IMR-90 (cell line): Measurements from ENCODE around the gene TFDP2. TPM values are rescaled to one million over a fixed set of nuclear protein-coding genes. Genes with fewer than 3 reads are reported as not detected.

Experiments
- ATAC-seq: fragments of 200-7000 bp; cut with Tn5 transposase; 2 replicates; pipeline ENCODE4 v1.9.1; 2020; ENCODE audit warnings: low read depth, mild to moderate bottlenecking, moderate library complexity
- BruUV-seq: library from RNA; stranded (reverse); fragments of 400-500 nt; replicated peaks from 2 replicates; lab custom pipeline; 2021; lab: Mats Ljungman, UMichigan
- CTCF ChIA-PET: fragments of 300-600 bp; formaldehyde crosslinking; extraction: SDS; loops from one replicate; lab custom pipeline; 2021; ENCODE audit warnings: antibody characterized with exemption; lab: Yijun Ruan, JAX
- POLR2A ChIA-PET: fragments of 300-600 bp; sonication (Branson Sonifier 250); formaldehyde crosslinking; loops from one replicate; lab custom pipeline; 2022; ENCODE audit warnings: antibody characterized with exemption; ENCODE audit not compliant: unreplicated experiment; lab: Charles Lee
- DNase-seq: peaks from one replicate; pipeline ENCODE4 v3.0.0; 2013
- H2AFZ ChIP-seq: replicated peaks from 2 replicates; pipeline ENCODE3; 2013; ENCODE audit warnings: low read length, mild to moderate bottlenecking; ENCODE audit not compliant: poor library complexity
- H2AK5ac ChIP-seq: 2 replicates; pipeline ENCODE4 v1.6.1; 2013; ENCODE audit warnings: low read depth, low read length, inconsistent platforms
- H2AK9ac ChIP-seq: replicated peaks from 2 replicates; pipeline ENCODE3; 2013; ENCODE audit warnings: mild to moderate bottlenecking, low read depth, low read length, moderate library complexity; ENCODE audit not compliant: poor library complexity
- H2BK120ac ChIP-seq: 2 replicates; pipeline ENCODE4 v1.6.1; 2013; ENCODE audit warnings: low read depth, low read length, inconsistent platforms
- H2BK15ac ChIP-seq: 3 replicates; pipeline ENCODE4 v1.6.1; 2013; ENCODE audit warnings: low read depth, low read length, inconsistent platforms
- H2BK20ac ChIP-seq: 2 replicates; pipeline ENCODE4 v1.6.1; 2013; ENCODE audit warnings: low read depth, mild to moderate bottlenecking, inconsistent platforms, low read length, moderate library complexity
- H2BK5ac ChIP-seq: 2 replicates; pipeline ENCODE4 v1.6.1; 2013; ENCODE audit warnings: mild to moderate bottlenecking, low read depth, low read length, inconsistent platforms; ENCODE audit not compliant: poor library complexity, severe bottlenecking
- H3K14ac ChIP-seq: replicated peaks from 2 replicates; pipeline ENCODE4 v1.6.1; 2013; ENCODE audit warnings: low read depth, low read length, inconsistent platforms
- H3K18ac ChIP-seq: 2 replicates; pipeline ENCODE4 v1.6.1; 2013; ENCODE audit warnings: low read depth, low read length, control low read depth
- H3K23ac ChIP-seq: 2 replicates; pipeline ENCODE4 v1.6.1; 2013; ENCODE audit warnings: low read depth, low read length, inconsistent platforms
- H3K27ac ChIP-seq: 2 replicates; pipeline ENCODE4 v1.5.1; 2013; ENCODE audit warnings: mild to moderate bottlenecking, control low read depth, low read length; ENCODE audit not compliant: insufficient read depth
- H3K27me3 ChIP-seq: 2 replicates; pipeline ENCODE4 v1.6.1; 2013; ENCODE audit warnings: low read length; ENCODE audit not compliant: control insufficient read depth, insufficient read depth
- H3K36me3 ChIP-seq: 2 replicates; pipeline ENCODE4 v1.6.1; 2013; ENCODE audit warnings: low read length, mixed read lengths; ENCODE audit not compliant: control insufficient read depth, insufficient read depth
- H3K4ac ChIP-seq: 2 replicates; pipeline ENCODE4 v1.6.1; 2013; ENCODE audit warnings: low read depth, low read length, inconsistent platforms
- H3K4me1 ChIP-seq: 2 replicates; pipeline ENCODE4 v1.6.1; 2013; ENCODE audit warnings: low read length, mixed read lengths; ENCODE audit not compliant: control insufficient read depth, insufficient read depth
- H3K4me2 ChIP-seq: 2 replicates; pipeline ENCODE4 v1.6.1; 2013; ENCODE audit warnings: low read depth, mild to moderate bottlenecking, control low read depth, low read length, moderate library complexity
- H3K4me3 ChIP-seq: 2 replicates; pipeline ENCODE4 v1.5.1; 2013; ENCODE audit warnings: low read depth, mild to moderate bottlenecking, control low read depth, low read length, moderate library complexity; ENCODE audit not compliant: insufficient read depth
- H3K56ac ChIP-seq: 2 replicates; pipeline ENCODE4 v1.6.1; 2013; ENCODE audit warnings: low read length, inconsistent platforms; ENCODE audit not compliant: insufficient read depth; ENCODE audit errors: extremely low read depth
- H3K79me1 ChIP-seq, 2 experiments: 2 replicates each; pipeline ENCODE4 v1.6.1; 2013; ENCODE audit warnings: low read length in 2 of 2, inconsistent platforms in 1 of 2, low read depth in 1 of 2
- H3K9ac ChIP-seq: 2 replicates; pipeline ENCODE4 v1.6.1; 2013; ENCODE audit warnings: low read depth, low read length, control low read depth
- H3K9me1 ChIP-seq: 2 replicates; pipeline ENCODE4 v1.6.1; 2013; ENCODE audit warnings: low read length, inconsistent platforms; ENCODE audit not compliant: insufficient read depth
- H3K9me3 ChIP-seq: 2 replicates; pipeline ENCODE4 v1.6.1; 2013; ENCODE audit warnings: low read length; ENCODE audit not compliant: control insufficient read depth, insufficient read depth
- H4K20me1 ChIP-seq: 2 replicates; pipeline ENCODE4 v1.6.1; 2013; ENCODE audit warnings: low read length, inconsistent platforms; ENCODE audit not compliant: insufficient read depth
- H4K5ac ChIP-seq: 2 replicates; pipeline ENCODE4 v1.6.1; 2013; ENCODE audit warnings: mild to moderate bottlenecking, low read depth, low read length, control low read depth
- H4K8ac ChIP-seq, 2 experiments: 2 replicates each; pipeline ENCODE4 v1.6.1; 2013; ENCODE audit warnings: low read depth in 2 of 2, low read length in 2 of 2, control low read depth in 1 of 2, inconsistent platforms in 1 of 2
- H4K91ac ChIP-seq: 2 replicates; pipeline ENCODE4 v1.6.1; 2013; ENCODE audit warnings: low read depth, low read length, inconsistent platforms; ENCODE audit not compliant: insufficient read depth
- BHLHE40 ChIP-seq: fragments of 150-350 bp; IDR thresholded peaks from 2 replicates; pipeline ENCODE4 v1.6.1; 2016; ENCODE audit warnings: mild to moderate bottlenecking, low read depth, low read length
- CEBPB ChIP-seq: IDR thresholded peaks from 2 replicates; pipeline ENCODE4 v1.6.1; 2012; ENCODE audit warnings: low read depth, low read length, improper control_type of control experiment
- CHD1 ChIP-seq: IDR thresholded peaks from 2 replicates; pipeline ENCODE4 v1.6.1; 2012; ENCODE audit warnings: low read depth, low read length, improper control_type of control experiment
- CTCF ChIP-seq: conservative IDR thresholded peaks from 2 replicates; pipeline ENCODE4 v1.5.1; 2012; ENCODE audit warnings: mild to moderate bottlenecking, low read depth, low read length, improper control_type of control experiment
- ELK1 ChIP-seq: fragments of 150-350 bp; IDR thresholded peaks from 2 replicates; pipeline ENCODE4 v1.6.1; 2016; ENCODE audit warnings: low read depth, mild to moderate bottlenecking, low read length, moderate library complexity, borderline replicate concordance
- NFE2L2 ChIP-seq: fragments of 150-350 bp; IDR thresholded peaks from 2 replicates; pipeline ENCODE4 v1.6.1; 2016; ENCODE audit warnings: low read depth, mild to moderate bottlenecking, low read length
- POLR2A ChIP-seq: IDR thresholded peaks from 2 replicates; pipeline ENCODE4 v1.6.1; 2012; ENCODE audit warnings: mild to moderate bottlenecking, low read depth, low read length
- RAD21 ChIP-seq: IDR thresholded peaks from 2 replicates; pipeline ENCODE4 v1.6.1; 2012; ENCODE audit warnings: low read length, improper control_type of control experiment
- RFX5 ChIP-seq: IDR thresholded peaks from 2 replicates; pipeline ENCODE4 v1.8.0; 2012; ENCODE audit warnings: low read depth, mild to moderate bottlenecking, low read length, moderate library complexity
- WGBS, 2 experiments: methylation state at CpG; one replicate each; pipeline versions ENCODE4 v1.1.5 to v1.1.7; 2013; ENCODE audit warnings: missing lambda C conversion rate in 2 of 2; ENCODE audit not compliant: insufficient read length in 1 of 2; ENCODE audit errors: extremely low coverage in 2 of 2; 5-methylcytosine and 5-hydroxymethylcytosine counted together
- dilution Hi-C: fragments of 300-500 bp; cut with HindIII; formaldehyde crosslinking; loops from one replicate; pipeline ENCODE4 v1.14.3; 2018; ENCODE audit warnings: low sequenced_read_pairs; ENCODE audit not compliant: unreplicated experiment
- in situ Hi-C: fragments of 300-500 bp; cut with MboI; formaldehyde crosslinking; loops from 3 replicates; pipeline ENCODE4 v1.14.3; 2019; ENCODE audit warnings: low sequenced_read_pairs, inconsistent platforms, mixed read lengths
- intact Hi-C: fragments of 100-400 bp; cut with micrococcal nuclease; formaldehyde crosslinking; loops from 2 replicates; pipeline ENCODE4 v1.10.0; 2022
- polyA plus RNA-seq, 3 experiments: library from polyadenylated mRNA; depleted of rRNA; stranded (reverse); fragments of >200 nt; gene quantifications; 2 replicates each; pipeline ENCODE4 v1.2.3, GENCODE V29; 2012; ENCODE audit warnings: low replicate concordance in 1 of 3
- total RNA-seq: library from RNA; depleted of rRNA; stranded (reverse); fragments of >200 nt; gene quantifications from 2 replicates; pipeline ENCODE4 v1.2.3, GENCODE V29; 2012

Gene TFDP2
- total and polyA plus RNA-seq, 2 of the 4 experiments (the other 2 are of a cell fraction): 10.7 to 23.7 TPM

GRCh38 chr3:142065344-142065743 lies 84.0 kb downstream of the TFDP2 start:
- Histone ChIP-seq H3K9me3 (no peaks in the 10 kb centered on the region), H3K27ac (no peak overlapping the region), H3K14ac (no peak overlapping the region), H2BK15ac (no peak overlapping the region), H2BK5ac (no peak overlapping the region), H4K20me1 (no peaks in the 10 kb centered on the region), H3K23ac (no peak overlapping the region), H3K27me3 (no peaks in the 10 kb centered on the region), H4K5ac (no peak overlapping the region), H3K4me2 (no peak overlapping the region), H3K79me1 (no peaks in the 10 kb centered on the region), H2AK9ac (no peak overlapping the region), H4K8ac (no peak overlapping the region), H3K4ac (no peak overlapping the region), H3K9ac (no peak overlapping the region), H3K4me1 (no peaks in the 10 kb centered on the region), H3K36me3 (no peaks in the 10 kb centered on the region), H3K4me3 (no peak overlapping the region), H3K9me1 (no peaks in the 10 kb centered on the region), H2AFZ (no peak overlapping the region), H3K56ac (no peak overlapping the region), H2BK20ac (no peak overlapping the region), H3K18ac (no peak overlapping the region), H2AK5ac (no peak overlapping the region), H2BK120ac (no peak overlapping the region), H4K91ac (no peak overlapping the region)
- ChIA-PET POLR2A (no interaction called here), CTCF (no interaction called here)
- intact Hi-C loops: no loop called here
- WGBS, 2 experiments: no CpG with 5 or more reads among the region's 7 CpGs
- no peak for TF ChIP-seq RFX5
- TF ChIP-seq CTCF: no peak
- TF ChIP-seq POLR2A: no peak
- no peak for TF ChIP-seq ELK1
- TF ChIP-seq NFE2L2: no peak
- no peak for TF ChIP-seq RAD21
- TF ChIP-seq BHLHE40: no peak
- TF ChIP-seq CEBPB: no peak
- no peak for TF ChIP-seq CHD1
- ATAC-seq (no peak), DNase-seq (no peak)
- BruUV-seq: no TSS peak
- dilution Hi-C loops: no loop called here
- in situ Hi-C loops: no loop called here
